GM21367 (cell line): ENCODE data around the gene HABP2.

Source experiments
- ATAC-seq: cut with Tn5 transposase; IDR thresholded peaks from one replicate; pipeline ENCODE4 v1.9.1; 2021; ENCODE audit not compliant: unreplicated experiment

HABP2 gene

GRCh38 chr10:113525713-113526112, 27.1 kb upstream of the HABP2 start:
- ATAC-seq = no peak

- no peak for ATAC-seq
These were observed 25.5 kb upstream of the HABP2 start for GRCh38 chr10:113527211-113527906.

DNA sequence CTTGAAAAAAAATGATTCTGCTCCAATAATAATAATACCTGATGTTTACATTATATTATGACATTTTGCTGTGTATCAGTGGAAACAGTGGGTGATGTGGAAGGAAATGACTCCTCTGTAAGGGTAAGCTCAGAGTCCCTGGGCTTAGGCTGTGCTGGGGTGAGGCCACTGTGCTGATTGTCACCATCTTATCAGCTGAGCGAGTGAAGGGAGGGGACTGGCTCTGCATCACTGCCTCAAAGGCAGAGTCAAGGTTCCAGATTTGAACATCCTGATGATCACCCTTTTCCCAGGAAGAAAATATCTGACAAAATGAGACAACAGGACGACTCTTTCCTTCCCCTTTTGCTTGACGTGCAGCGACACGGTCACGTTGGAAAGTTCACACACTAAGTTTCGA, 24.0 kb upstream of the HABP2 start:
- ATAC-seq = no peak

GRCh38 chr10:113529575-113529974, 23.3 kb upstream of the HABP2 start:
- no peak for ATAC-seq

DNA sequence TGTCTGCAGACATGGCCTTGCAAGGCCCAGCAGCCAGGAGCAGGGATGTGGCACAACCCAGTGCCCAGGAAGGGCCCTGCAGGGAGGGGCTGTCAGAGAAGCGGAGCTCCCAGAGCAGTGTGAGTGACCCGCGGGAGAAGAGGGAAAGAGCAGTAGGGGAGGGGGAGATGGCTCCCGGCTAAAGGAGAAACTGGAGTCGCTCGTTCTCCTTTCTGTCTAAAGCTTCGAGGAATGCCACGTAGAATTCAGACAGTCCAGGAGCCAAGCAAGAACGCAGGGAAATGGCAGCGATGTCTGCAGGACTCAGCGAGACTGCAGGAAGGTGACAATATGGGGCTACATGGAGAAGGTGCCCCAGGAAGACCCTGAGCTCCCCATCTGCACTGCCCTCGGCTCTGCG, 22.4 kb upstream of the HABP2 start:
- no peak for ATAC-seq

DNA sequence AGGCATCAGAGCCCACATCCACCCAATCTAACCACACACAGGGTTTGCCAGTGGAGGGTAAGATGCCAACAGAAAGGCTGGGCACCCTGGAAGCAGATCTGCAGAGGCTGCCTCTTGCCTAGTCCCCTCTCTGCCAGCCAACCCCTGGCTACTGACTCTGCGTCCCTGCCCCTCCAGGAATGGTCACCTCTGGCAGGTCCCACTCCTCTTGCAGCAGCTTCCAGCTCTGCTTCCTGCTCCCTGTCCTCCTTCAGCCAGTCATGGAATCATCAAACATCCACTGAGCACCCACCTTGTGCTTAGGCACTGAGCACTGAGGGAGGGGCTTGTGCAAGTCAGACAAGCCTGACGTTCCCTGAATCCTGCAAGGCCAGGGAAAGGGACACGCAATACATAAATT, 20.1 kb upstream of the HABP2 start:
- no peak for ATAC-seq

DNA sequence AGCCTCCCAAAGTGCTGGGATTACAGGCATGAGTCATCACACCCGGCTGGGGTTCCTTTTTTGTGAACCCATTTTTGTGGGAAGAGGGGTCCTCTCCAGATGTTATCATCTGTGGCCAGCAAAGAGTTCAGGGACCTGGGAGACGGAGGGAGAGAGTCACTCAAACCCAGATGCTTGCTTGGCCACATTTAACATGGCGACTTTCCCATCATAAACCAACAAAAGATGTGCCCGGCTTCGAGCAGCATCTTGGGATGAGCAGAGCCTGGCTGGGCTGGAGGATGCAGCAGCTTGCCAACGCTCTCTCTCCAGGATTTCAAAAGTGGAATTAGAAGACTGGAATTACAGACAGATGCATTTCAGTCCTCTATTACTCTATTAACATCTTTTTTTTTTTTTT, 19.1 kb upstream of the HABP2 start:
- ATAC-seq = no peak

GRCh38 chr10:113534423-113534822, 18.4 kb upstream of the HABP2 start:
- ATAC-seq = no peak

GRCh38 chr10:113537672-113538071, 15.2 kb upstream of the HABP2 start:
- no peak for ATAC-seq

DNA sequence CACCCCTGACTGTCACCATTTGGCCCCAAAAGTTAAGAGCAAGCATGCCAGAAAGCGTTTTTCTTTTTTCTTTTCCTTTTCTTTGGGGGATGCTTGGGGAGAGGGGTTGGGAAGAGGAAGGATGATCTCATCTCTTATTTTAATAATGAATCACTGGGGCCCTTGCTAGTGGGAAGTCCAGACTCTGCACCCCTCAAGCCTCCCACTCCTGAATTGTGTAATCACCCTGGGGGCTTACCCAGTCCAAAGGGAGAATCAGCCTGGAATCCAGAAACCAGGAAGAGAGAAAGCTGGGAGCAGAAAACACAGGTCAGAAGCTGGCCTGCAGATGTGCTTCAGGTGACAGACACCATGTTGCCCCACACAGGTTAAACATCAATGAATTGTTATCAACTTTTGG, 14.7 kb upstream of the HABP2 start:
- ATAC-seq = no peak

- ATAC-seq = no peak
These were observed 13.1 kb upstream of the HABP2 start for GRCh38 chr10:113539789-113540188.

DNA sequence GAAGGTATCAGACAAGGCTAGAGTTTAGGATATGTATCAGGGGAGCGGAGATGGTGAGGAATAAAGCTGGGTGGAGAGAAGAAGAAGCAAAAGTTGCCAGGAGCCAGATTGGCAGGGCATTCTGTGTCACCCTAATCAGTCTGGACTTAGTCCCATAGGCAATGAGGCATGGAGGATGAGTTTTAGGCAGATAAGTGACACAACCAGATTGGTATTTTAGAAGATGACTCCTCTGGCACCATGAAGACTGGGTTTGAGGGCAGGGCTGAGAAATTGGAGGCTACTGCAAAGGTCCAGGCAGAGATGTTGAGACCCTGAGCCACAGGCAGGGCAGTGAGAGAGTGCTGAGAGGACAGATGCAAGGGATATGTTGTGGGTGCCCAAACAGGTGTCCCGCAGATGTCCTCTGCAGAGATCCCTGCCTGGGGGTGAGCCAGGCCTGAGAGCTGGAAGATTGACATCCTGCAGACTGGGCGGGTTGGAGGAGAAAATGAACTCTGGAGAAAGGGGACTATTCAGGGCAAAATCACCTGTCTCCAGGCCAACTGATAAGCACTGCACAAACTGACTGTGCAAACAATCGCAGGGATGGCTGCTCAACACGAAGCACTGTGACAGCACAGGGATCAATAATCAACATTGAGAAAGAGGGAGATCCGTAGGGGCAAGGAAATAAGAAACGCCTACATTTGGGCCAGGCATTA, 11.9 kb upstream of the HABP2 start:
- ATAC-seq = no peak

- no peak for ATAC-seq
These were observed 11.3 kb upstream of the HABP2 start for GRCh38 chr10:113541549-113541927.

DNA sequence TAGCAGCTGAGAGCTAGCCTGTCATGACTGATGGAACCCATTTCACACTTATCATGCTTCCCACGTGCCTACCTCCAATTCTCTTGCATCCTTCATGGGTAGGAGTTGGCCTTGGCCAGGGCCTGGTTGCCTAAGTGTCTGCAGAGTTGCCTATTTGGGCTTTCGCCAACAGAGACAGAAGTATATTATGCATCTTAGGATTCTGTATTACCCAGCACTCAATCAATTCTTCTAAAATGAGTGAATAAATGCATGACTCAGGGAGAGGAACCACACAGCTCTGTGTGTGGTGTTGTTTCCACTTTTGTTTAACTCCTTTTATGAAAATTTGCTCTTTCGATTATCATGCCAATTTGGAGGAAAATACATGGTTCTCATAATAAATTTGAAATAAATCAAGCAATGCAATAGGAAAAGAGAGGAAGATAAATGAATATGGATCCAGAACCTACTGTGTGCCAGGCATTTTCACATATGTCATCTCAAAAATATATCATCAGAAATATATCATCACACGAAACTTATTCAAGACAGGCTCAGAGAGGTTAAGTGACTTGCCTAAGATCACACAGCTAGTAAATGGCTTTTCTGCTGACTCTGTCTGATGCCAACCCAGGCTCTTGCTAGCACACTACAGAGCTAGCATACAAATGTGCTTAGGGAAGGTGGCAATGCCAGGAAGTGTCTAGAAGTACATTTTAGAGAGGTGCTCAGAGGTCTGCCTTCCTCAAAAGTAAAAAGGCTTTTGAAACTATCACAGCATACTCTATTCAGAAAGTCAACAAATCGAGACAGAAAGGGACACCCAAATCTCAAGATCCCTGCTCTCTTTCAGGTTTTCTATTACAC, 9.5 kb upstream of the HABP2 start:
- no peak for ATAC-seq

- no peak for ATAC-seq
These were observed 8.5 kb upstream of the HABP2 start for GRCh38 chr10:113544392-113544791.

GRCh38 chr10:113547426-113547825, 5.4 kb upstream of the HABP2 start:
- ATAC-seq = no peak

GRCh38 chr10:113549856-113550255, 3.0 kb upstream of the HABP2 start:
- no peak for ATAC-seq

GRCh38 chr10:113550365-113550764, 2.5 kb upstream of the HABP2 start:
- ATAC-seq = no peak

DNA sequence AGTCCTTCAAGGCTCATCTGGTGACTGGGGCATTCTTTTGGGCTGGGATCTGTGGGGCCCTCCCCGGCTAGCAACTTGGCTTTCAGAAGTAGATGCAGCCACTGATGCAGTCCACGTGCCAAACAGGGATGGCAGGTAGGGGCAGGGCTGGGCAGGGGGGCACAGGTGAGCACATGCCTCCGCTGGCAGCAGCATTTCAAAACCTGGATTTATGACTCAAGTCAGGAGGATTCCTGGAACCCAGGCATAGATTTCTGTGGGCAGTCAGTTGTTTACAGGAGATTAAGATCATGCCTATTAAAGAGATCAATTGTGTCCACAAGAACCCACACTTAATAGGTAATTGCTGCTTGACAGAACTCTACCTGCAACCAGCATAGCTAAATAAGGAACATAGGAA, 839 bp upstream of the HABP2 start:
- ATAC-seq = no peak

GRCh38 chr10:113553149-113553548, 296 bp downstream of the HABP2 start:
- no peak for ATAC-seq

DNA sequence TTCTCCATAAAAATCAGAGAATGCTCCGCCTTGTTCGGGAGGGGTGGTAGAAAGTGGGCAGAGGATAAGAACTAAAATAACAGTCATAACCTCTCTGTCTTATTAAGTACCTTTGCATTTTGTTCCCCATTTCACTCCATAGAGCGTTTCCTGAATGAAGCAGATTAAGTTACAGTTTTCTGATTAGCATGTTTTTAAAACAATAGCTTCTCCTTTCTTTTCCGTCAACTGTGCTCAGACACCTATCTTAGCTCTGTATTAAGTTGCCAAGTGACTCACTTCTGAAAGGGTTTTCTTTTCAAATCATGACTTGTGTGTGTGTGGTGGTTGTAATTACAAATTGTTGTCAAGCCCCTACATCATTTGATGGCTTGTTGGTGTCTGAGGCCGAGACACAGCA, 1.4 kb downstream of the HABP2 start:
- ATAC-seq = no peak

GRCh38 chr10:113555245-113555644, 2.4 kb downstream of the HABP2 start:
- ATAC-seq = no peak
